HCT116 (cell line): ENCODE data around the gene S1PR3. TPM values are rescaled to one million over a fixed set of nuclear protein-coding genes. Genes with fewer than 3 reads are reported as not detected.

Experiments used
- ATAC-seq: fragments of 200-7000 bp; cut with Tn5 transposase; 2 replicates; pipeline ENCODE4 v1.9.1; 2020; ENCODE audit warnings: mild to moderate bottlenecking, moderate library complexity
- BruUV-seq: library from RNA; stranded (reverse); fragments of 400-500 nt; replicated peaks from 2 replicates; lab custom pipeline; 2021; lab: Mats Ljungman, UMichigan
- CTCF ChIA-PET: fragments of 300-600 bp; sonication (Branson Sonifier 250); formaldehyde crosslinking; loops from one replicate; lab custom pipeline; 2021; ENCODE audit warnings: antibody characterized with exemption; lab: Charles Lee
- POLR2A ChIA-PET: fragments of 300-600, 350-600 bp; sonication (Branson Sonifier 250); formaldehyde crosslinking; loops from one replicate; lab custom pipeline; 2021; ENCODE audit warnings: antibody characterized with exemption; lab: Charles Lee
- RAD21 ChIA-PET, 2 experiments: fragments of 300-600 bp; sonication (Branson Sonifier 250); formaldehyde crosslinking; loops; one replicate each; lab custom pipeline; 2023; ENCODE audit warnings: low total read pairs in 2 of 2; ENCODE audit not compliant: uncharacterized antibody in 2 of 2, unreplicated experiment in 2 of 2, low non-redundant PET in 1 of 2; lab: Charles Lee
- DNase-seq: peaks from one replicate; pipeline ENCODE4 v3.0.0-alpha.2; 2010; ENCODE audit warnings: low read depth, low spot score
- H2AFZ ChIP-seq: fragments of 200-600 bp; shearing (Covaris generic), sonication (generic); 2 replicates; pipeline ENCODE4 v1.6.1; 2017; ENCODE audit warnings: low read depth, mixed run types, mixed read lengths, antibody characterized with exemption, low read length; ENCODE audit not compliant: poor library complexity, severe bottlenecking
- H3K27ac ChIP-seq: 2 replicates; pipeline ENCODE4 v1.5.1; 2012; ENCODE audit warnings: low read depth, low read length
- H3K27me3 ChIP-seq: fragments of 200-600 bp; sonication (generic); 2 replicates; pipeline ENCODE4 v1.6.1; 2016; ENCODE audit warnings: mixed run types, low read length, mixed read lengths; ENCODE audit not compliant: insufficient read depth
- H3K36me3 ChIP-seq, 2 experiments: fragments of 200-500 bp in 1 of 2; fragments of 200-600 bp in 1 of 2; sonication (Bioruptor generic) in 1 of 2; sonication (generic) in 1 of 2; 2 replicates each; pipeline versions ENCODE4 v1.5.1 to v1.6.1; 2014 to 2016; ENCODE audit warnings: low read length in 2 of 2, inconsistent platforms in 1 of 2, mixed read lengths in 1 of 2, mixed run types in 1 of 2; ENCODE audit not compliant: insufficient read depth in 2 of 2, control insufficient read depth in 1 of 2
- H3K4me1 ChIP-seq, 2 experiments: fragments of 200-600 bp in 1 of 2; sonication (generic) in 1 of 2; 2 replicates each; pipeline versions ENCODE4 v1.5.1 to v1.6.1; 2012 to 2017; ENCODE audit warnings: low read length in 2 of 2, inconsistent platforms in 1 of 2, mild to moderate bottlenecking in 1 of 2, mixed read lengths in 1 of 2, mixed run types in 1 of 2, moderate library complexity in 1 of 2; ENCODE audit not compliant: insufficient read depth in 2 of 2, control insufficient read depth in 1 of 2
- H3K4me2 ChIP-seq: fragments of 200-600 bp; sonication (generic); 2 replicates; pipeline ENCODE4 v1.6.1; 2017; ENCODE audit warnings: mixed run types, low read length, mixed read lengths
- H3K4me3 ChIP-seq, 2 experiments: fragments of 200-600 bp in 1 of 2; sonication (generic) in 1 of 2; replicated peaks in 1 of 2; 2 replicates each; pipeline ENCODE4 v1.5.1; 2011 to 2016; ENCODE audit warnings: low read length in 2 of 2, control low read depth in 1 of 2, low read depth in 1 of 2, mild to moderate bottlenecking in 1 of 2, mixed read lengths in 1 of 2, mixed run types in 1 of 2
- H3K79me2 ChIP-seq: fragments of 200-600 bp; sonication (generic); 2 replicates; pipeline ENCODE4 v1.6.1; 2017; ENCODE audit warnings: mild to moderate bottlenecking, mixed run types, low read length, moderate library complexity, mixed read lengths; ENCODE audit not compliant: insufficient read depth
- H3K9ac ChIP-seq: fragments of 200-600 bp; sonication (generic); 2 replicates; pipeline ENCODE4 v1.6.1; 2016; ENCODE audit warnings: low read length, mixed read lengths
- H3K9me2 ChIP-seq: fragments of 200-600 bp; sonication (generic), shearing (Covaris generic); 2 replicates; pipeline ENCODE4 v1.6.1; 2017; ENCODE audit warnings: mixed run types, mild to moderate bottlenecking, moderate library complexity; ENCODE audit not compliant: insufficient read depth
- H3K9me3 ChIP-seq, 2 experiments: fragments of 200-500 bp in 1 of 2; fragments of 200-600 bp in 1 of 2; sonication (Bioruptor generic) in 1 of 2; sonication (generic) in 1 of 2; 2 replicates each; pipeline ENCODE4 v1.6.1; 2014 to 2017; ENCODE audit warnings: low read length in 2 of 2, mixed read lengths in 2 of 2, inconsistent platforms in 1 of 2, low read depth in 1 of 2, mild to moderate bottlenecking in 1 of 2, mixed run types in 1 of 2, moderate library complexity in 1 of 2; ENCODE audit not compliant: control insufficient read depth in 1 of 2, insufficient read depth in 1 of 2
- H4K20me1 ChIP-seq: fragments of 200-600 bp; sonication (generic), shearing (Covaris generic); 2 replicates; pipeline ENCODE4 v1.6.1; 2017; ENCODE audit warnings: mixed run types, mild to moderate bottlenecking, moderate library complexity; ENCODE audit not compliant: insufficient read depth
- ATF3 ChIP-seq: IDR thresholded peaks from 2 replicates; pipeline ENCODE4 v1.6.1; 2012
- CEBPB ChIP-seq: IDR thresholded peaks from 2 replicates; pipeline ENCODE4 v1.6.1; 2012; ENCODE audit warnings: low read depth
- EZH2 ChIP-seq: fragments of 200-600 bp; sonication (generic); IDR thresholded peaks from 2 replicates; pipeline ENCODE4 v1.6.1; 2017; ENCODE audit warnings: antibody characterized with exemption, mixed run types
- EZH2phosphoT487 ChIP-seq: fragments of 200-600 bp; IDR thresholded peaks from 2 replicates; pipeline ENCODE4 v1.6.1; 2018; ENCODE audit warnings: antibody characterized with exemption, borderline replicate concordance
- FOSL1 ChIP-seq: IDR thresholded peaks from 2 replicates; pipeline ENCODE4 v1.6.1; 2012; ENCODE audit warnings: low read depth
- JUND ChIP-seq: IDR thresholded peaks from 2 replicates; pipeline ENCODE4 v1.6.1; 2012
- MAX ChIP-seq: IDR thresholded peaks from 2 replicates; pipeline ENCODE4 v1.6.1; 2012
- POLR2AphosphoS5 ChIP-seq: IDR thresholded peaks from 2 replicates; pipeline ENCODE4 v1.6.1; 2011; ENCODE audit warnings: mild to moderate bottlenecking, low read depth, low read length, moderate library complexity
- RAD21 ChIP-seq: IDR thresholded peaks from 2 replicates; pipeline ENCODE4 v1.6.1; 2012; ENCODE audit warnings: low read depth, mild to moderate bottlenecking
- REST ChIP-seq: IDR thresholded peaks from 2 replicates; pipeline ENCODE4 v1.6.1; 2012; ENCODE audit warnings: low read depth
- SP1 ChIP-seq: IDR thresholded peaks from 2 replicates; pipeline ENCODE4 v1.6.1; 2012; ENCODE audit warnings: low read depth
- SRF ChIP-seq: IDR thresholded peaks from 2 replicates; pipeline ENCODE4 v1.6.1; 2012; ENCODE audit warnings: low read depth
- TCF7L2 ChIP-seq: IDR thresholded peaks from 2 replicates; pipeline ENCODE4 v1.7.0; 2011; ENCODE audit warnings: borderline replicate concordance, inconsistent platforms; ENCODE audit not compliant: insufficient read depth, insufficient read length; ENCODE audit errors: extremely low read depth
- YY1 ChIP-seq: IDR thresholded peaks from 2 replicates; pipeline ENCODE4 v1.6.1; 2011; ENCODE audit warnings: low read length, low read depth, moderate library complexity, mild to moderate bottlenecking; ENCODE audit not compliant: insufficient replicate concordance; ENCODE audit errors: extremely low read depth
- ZBTB33 ChIP-seq: IDR thresholded peaks from 2 replicates; pipeline ENCODE4 v1.6.1; 2011; ENCODE audit warnings: mild to moderate bottlenecking, low read length, moderate library complexity; ENCODE audit not compliant: insufficient replicate concordance; ENCODE audit errors: extremely low read depth
- ZFX ChIP-seq: fragments of 450-650 bp; IDR thresholded peaks from 2 replicates; pipeline ENCODE4 v1.6.1; 2017
- intact Hi-C: fragments of 100-400 bp; cut with micrococcal nuclease; formaldehyde crosslinking; loops from 2 replicates; pipeline ENCODE4 v1.10.0; 2022
- total RNA-seq: library from RNA; stranded (reverse); gene quantifications from one replicate; pipeline ENCODE4 v1.2.1, GENCODE V29; 2021; ENCODE audit not compliant: unreplicated experiment

Gene S1PR3
- total RNA-seq, 1 experiment from 2014 or later = 0.07 TPM

- Histone ChIP-seq H3K27ac (no peak overlapping the region), H4K20me1 (no peaks in the 10 kb centered on the region), H3K9me2 (no peaks in the 10 kb centered on the region), H3K27me3 (peaks cover 6% of the 10 kb centered on the region; the same call in 1 of the 2 replicates), H3K4me2 (no peak overlapping the region), H3K9me3 (no peaks in the 10 kb centered on the region), H3K4me1 (no peaks in the 10 kb centered on the region), H3K4me3 (no peak overlapping the region), H2AFZ (no peak overlapping the region), H3K36me3 (no peaks in the 10 kb centered on the region), H3K79me2 (no peaks in the 10 kb centered on the region), H3K9ac (no peak overlapping the region)
- TF ChIP-seq JUND = no peak
- TF ChIP-seq ATF3 = no peak
- TF ChIP-seq EZH2phosphoT487 = no peak
- no peak for TF ChIP-seq EZH2
- no peak for TF ChIP-seq CEBPB
- DNase-seq (no peak), ATAC-seq (no peak)
- POLR2A ChIA-PET = no interaction called here
- no TSS peak for BruUV-seq
- intact Hi-C loops = no loop called here
- CTCF ChIA-PET = no interaction called here
- RAD21 ChIA-PET = no interaction called here
These were observed 18.8 kb downstream of the S1PR3 start for GRCh38 chr9:89010056-89010455.

- Histone ChIP-seq H3K27ac (no peak overlapping the region), H3K79me2 (no peaks in the 10 kb centered on the region), H3K9ac (no peak overlapping the region), H3K36me3 (no peaks in the 10 kb centered on the region), H3K4me2 (no peak overlapping the region), H2AFZ (no peak overlapping the region), H3K27me3 (0 out of 2 replicates have a peak, but pooled peaks cover 5% of the 10 kb centered on the region), H4K20me1 (no peaks in the 10 kb centered on the region), H3K9me2 (no peaks in the 10 kb centered on the region), H3K4me3 (no peak overlapping the region), H3K9me3 (no peaks in the 10 kb centered on the region), H3K4me1 (no peaks in the 10 kb centered on the region)
- intact Hi-C loops = no loop called here
- ChIA-PET POLR2A (no interaction called here), RAD21 (no interaction called here), CTCF (no interaction called here)
- DNase-seq (no peak), ATAC-seq (no peak)
- no TSS peak for BruUV-seq
- TF ChIP-seq FOSL1 (no peak), TCF7L2 (no peak), POLR2AphosphoS5 (no peak), SRF (no peak), EZH2 (no peak), ZFX (no peak), ZBTB33 (no peak), RAD21 (no peak), YY1 (no peak), MAX (no peak), EZH2phosphoT487 (no peak), REST (no peak), SP1 (no peak)
These were observed 19.4 kb downstream of the S1PR3 start for GRCh38 chr9:89010526-89011111.
